Right lobe of liver (tissue), 4 donors: ENCODE results near the gene PPA1.
"Not testable (repeated sequence)": the region's sequence is repeated elsewhere in the genome, so short reads cannot be mapped to it uniquely, and the experiment has no call there.

Experiments
- CTCF ChIP-seq, 4 donors: fragments of 200-600 bp in 3 of 4; fragments of 450-650 bp in 1 of 4; IDR thresholded peaks; one replicate each; pipeline versions ENCODE4 v1.5.1 to v1.8.0; 2016 to 2022; ENCODE audit warnings: antibody characterized with exemption in 4 of 4, mild to moderate bottlenecking in 2 of 4
- POLR2A ChIP-seq: fragments of 450-650 bp; IDR thresholded peaks from one replicate; pipeline ENCODE4 v1.6.1; 2017; ENCODE audit warnings: antibody characterized with exemption, mild to moderate bottlenecking
- donor health status: DM: no; HTN: no; CAD: no.
- donor health status: DM: no; HTN: no; CAD: no.
- donor health status: DM: no; HTN: yes; CAD: no.

- TF ChIP-seq CTCF (IDR thresholded peaks at IDR 0.05); POLR2A: not testable (repeated sequence)
Measured at GRCh38 chr10:70257816-70258215, 24.6 kb upstream of the PPA1 start.
